NAMALWA (cell line): Measurements from ENCODE around the gene ACAA2.

Source experiments
- DNase-seq: peaks from one replicate; pipeline ENCODE4 v3.0.0-alpha.2; 2015; ENCODE audit warnings: low spot score

The ACAA2 gene

GRCh38 chr18:49743117-49743567, 70.2 kb downstream of the ACAA2 start:
- DNase-seq, result no peak

GRCh38 chr18:49742316-49743116, 70.8 kb downstream of the ACAA2 start:
- no peak for DNase-seq

- DNase-seq, result no peak
Observed at GRCh38 chr18:49739275-49739674, 74.1 kb downstream of the ACAA2 start.

GRCh38 chr18:49738721-49739120, 74.6 kb downstream of the ACAA2 start:
- no peak for DNase-seq

- no peak for DNase-seq
Observed at GRCh38 chr18:49734836-49735235, 78.5 kb downstream of the ACAA2 start.

GRCh38 chr18:49733896-49734585, 79.3 kb downstream of the ACAA2 start:
- DNase-seq, result no peak

- DNase-seq, result no peak
Observed at GRCh38 chr18:49733321-49733720, 80.0 kb downstream of the ACAA2 start.
